Measurements from ENCODE around the gene ZBED5.
A peak's percentile ranks its signal among the peaks of the same experiment; 100 is the strongest.

DNA sequence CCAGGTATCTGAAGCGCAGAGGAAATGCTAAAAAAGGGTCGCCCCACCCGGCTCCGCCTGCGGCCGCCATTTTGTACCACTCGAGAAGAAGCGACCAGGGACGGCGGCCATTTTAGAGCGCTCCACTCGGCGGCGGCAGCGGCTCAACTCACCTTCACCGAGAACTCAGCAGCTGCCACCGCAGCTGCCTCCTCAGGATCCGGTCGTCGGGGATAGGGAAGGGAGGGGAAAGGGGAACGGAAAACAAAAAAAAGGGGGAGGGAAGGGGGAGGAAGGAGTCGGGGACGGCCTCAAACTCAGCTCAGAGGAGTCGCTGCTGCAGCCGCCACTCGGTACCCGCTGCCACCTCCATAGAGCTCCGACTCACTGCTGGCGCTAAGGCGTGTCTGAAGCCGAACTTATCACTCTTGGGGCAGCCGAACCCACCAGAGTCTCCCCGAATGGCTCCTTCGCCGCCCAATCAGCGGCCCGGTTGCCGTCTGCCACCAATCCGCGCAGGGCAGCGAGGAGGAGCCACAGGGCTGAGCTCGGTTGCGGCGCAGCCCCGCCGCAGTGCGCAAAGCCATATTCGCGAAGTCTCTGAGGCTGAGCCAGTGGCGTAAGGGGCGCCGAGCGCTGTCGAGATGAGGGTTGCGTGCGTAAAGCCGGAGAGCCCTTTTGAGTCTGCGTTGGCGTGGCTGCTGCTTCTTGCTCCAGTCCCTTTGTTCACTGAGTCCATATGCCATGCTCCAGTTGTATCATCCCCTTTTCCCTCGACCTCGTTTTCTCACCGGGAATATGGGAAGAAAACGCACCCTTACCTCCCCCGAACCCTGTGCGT, 49.1 kb downstream of the ZBED5 start, which contains the start of gene EIF4G2:
- TF ChIP-seq, protein P1, sequence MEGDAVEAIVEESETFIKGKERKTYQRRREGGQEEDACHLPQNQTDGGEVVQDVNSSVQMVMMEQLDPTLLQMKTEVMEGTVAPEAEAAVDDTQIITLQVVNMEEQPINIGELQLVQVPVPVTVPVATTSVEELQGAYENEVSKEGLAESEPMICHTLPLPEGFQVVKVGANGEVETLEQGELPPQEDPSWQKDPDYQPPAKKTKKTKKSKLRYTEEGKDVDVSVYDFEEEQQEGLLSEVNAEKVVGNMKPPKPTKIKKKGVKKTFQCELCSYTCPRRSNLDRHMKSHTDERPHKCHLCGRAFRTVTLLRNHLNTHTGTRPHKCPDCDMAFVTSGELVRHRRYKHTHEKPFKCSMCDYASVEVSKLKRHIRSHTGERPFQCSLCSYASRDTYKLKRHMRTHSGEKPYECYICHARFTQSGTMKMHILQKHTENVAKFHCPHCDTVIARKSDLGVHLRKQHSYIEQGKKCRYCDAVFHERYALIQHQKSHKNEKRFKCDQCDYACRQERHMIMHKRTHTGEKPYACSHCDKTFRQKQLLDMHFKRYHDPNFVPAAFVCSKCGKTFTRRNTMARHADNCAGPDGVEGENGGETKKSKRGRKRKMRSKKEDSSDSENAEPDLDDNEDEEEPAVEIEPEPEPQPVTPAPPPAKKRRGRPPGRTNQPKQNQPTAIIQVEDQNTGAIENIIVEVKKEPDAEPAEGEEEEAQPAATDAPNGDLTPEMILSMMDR (IDR thresholded peaks at IDR 0.05): no peak
- TF ChIP-seq POLR2A (IDR thresholded peaks at IDR 0.05): peak; percentile 95
